GM21528 (cell line): ENCODE data around the gene PMIS2.

Experiments
- ATAC-seq: cut with Tn5 transposase; IDR thresholded peaks from one replicate; pipeline ENCODE4 v1.9.1; 2021; ENCODE audit warnings: mild to moderate bottlenecking, moderate library complexity; ENCODE audit not compliant: unreplicated experiment, low FRiP score

Gene PMIS2

GRCh38 chr19:35585848-35586247 lies at the start of gene PMIS2:
Gene PMIS2 (plus strand): TSS chr19:35586173. CDS start chr19:35586260, 87 bp downstream.
- no peak for ATAC-seq

DNA sequence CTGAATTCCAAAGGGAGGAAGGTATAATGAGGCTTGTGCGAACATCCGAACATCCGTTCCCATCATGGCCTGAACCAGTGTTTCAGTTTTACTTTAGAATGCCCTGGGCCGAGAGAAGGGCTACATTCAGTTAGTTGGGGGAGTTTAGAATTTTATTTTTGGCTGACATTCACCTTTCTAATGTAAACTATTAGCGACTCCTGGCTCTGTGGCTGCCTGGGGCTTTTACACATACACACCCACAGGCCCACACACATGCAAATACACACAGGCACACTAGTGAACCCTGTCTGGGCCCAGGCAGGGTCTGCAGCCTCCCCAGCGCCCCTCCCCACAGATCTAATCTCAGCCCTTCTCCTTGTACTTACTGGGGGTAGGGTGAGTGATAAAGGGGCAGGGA lies 46.7 kb upstream of the PMIS2 start:
- ATAC-seq, result no peak

GRCh38 chr19:35539850-35540249 lies 46.1 kb upstream of the PMIS2 start:
- no peak for ATAC-seq

DNA sequence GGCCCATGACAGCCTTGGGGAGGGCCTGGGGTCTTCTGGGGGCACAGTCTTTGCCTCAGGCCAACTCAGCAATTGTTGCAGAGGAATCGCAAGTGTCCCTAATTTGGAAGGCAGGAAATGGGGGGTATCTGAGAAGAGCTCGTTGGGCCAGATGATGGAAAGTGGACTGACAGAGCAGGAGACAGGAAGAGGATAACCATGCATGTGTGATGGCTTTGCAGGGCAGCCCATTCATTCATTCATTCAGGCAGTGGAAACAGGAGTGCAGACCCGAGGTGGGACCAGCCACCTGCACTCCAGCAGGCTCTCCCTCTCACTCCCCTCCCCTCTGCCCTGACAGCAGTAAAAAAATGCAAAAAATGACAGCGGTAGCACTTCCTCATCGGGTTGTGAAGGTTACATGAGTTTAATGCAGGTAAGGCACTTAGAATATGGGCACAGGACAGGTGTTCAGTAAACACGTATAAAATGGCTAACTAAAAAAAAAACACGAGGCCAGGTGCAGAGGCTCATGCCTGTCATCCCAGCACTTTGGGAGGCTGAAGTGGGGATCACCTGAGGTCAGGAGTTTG lies 45.5 kb upstream of the PMIS2 start:
- no peak for ATAC-seq

DNA sequence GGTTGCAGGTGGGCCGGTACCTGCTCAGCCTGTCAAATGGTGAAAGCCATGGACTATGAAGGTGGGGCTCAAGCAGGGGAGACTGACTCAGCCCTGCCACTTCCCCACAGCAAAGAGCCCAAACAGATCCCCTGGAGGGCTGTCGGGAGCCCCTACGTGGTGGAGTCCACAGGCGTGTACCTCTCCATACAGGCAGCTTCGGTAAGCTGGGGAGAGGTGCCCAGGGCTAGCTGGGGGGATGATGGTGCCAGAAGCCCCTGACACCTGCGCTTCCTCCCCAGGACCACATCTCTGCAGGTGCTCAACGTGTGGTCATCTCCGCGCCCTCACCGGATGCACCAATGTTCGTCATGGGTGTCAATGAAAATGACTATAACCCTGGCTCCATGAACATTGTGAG lies 43.8 kb upstream of the PMIS2 start:
- ATAC-seq, result no peak

DNA sequence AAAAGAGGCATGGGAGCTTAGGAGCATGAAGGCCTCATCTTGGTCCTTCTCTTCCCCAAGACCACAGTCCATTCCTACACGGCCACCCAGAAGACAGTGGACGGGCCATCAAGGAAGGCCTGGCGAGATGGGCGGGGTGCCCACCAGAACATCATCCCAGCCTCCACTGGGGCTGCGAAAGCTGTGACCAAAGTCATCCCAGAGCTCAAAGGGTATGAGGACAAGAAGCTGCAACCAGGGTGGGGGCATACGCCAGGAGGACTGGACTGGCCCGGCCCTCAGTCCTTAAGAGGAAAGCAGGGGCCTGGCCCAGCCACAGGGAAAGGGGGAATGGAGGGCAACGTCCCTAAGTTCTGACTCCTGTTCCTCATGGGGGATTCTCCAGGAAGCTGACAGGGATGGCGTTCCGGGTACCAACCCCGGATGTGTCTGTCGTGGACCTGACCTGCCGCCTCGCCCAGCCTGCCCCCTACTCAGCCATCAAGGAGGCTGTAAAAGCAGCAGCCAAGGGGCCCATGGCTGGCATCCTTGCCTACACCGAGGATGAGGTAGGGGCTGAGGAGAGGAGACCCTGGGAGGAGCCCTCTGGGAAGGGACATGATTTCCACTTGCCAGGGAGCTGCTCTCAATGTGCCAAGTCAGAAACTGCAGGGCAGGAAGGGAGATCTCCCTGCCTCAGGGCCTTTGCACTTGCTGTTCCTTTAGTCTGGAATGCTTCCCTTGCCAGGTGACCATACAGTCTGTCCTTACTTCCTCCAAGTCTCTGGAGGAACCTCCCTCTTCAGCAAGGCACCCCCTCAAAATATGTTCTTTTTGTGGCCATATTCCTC lies 42.5 kb upstream of the PMIS2 start:
- ATAC-seq, result no peak

- ATAC-seq, result no peak
These were observed 41.7 kb upstream of the PMIS2 start for GRCh38 chr19:35544110-35544802.

DNA sequence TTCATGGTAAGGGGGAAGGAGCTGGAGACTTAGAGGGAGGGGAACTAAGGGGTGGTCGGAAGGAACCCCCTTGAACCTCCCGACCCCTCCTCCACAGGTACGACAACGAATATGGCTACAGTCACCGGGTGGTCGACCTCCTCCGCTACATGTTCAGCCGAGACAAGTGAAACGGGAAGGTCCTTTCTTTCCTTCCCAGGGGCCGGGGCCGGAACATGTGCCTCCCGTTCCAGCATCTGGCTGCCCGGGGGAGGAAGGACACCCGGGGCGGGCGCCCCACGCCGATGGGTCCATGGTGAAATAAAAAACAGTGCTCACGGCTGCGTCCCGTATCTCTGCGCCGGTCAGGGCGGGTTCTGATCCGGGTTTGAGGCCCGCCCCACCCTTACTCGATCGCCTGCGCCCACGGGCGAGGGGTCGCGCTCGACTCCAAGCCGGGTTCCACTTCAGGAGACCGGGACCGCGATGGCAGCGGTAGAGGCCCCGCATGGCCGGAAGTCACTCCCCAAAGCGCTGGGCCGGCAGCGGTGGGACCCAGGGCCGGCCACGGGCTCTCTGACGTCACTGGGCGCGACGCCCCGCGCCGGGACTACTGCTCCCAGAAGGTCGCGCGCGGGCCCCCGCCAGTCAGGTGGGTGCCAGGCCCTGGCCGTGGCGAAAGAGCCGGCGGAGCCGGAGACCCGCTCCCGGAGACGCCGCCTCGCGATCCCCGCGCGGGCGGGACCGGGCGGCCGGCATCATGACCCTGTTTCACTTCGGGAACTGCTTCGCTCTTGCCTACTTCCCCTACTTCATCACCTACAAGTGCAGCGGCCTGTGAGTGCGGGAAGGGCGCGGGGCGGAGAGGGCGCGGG lies 40.7 kb upstream of the PMIS2 start, which contains the start of gene TMEM147:
Gene TMEM147 (plus strand): TSS at position 626 of the 854 bp plus-strand sequence. CDS start 114 bp downstream, at position 740.
- no peak for ATAC-seq

- no peak for ATAC-seq
These were observed 40.1 kb upstream of the PMIS2 start for GRCh38 chr19:35545855-35546381.

GRCh38 chr19:35546532-35546931 lies 39.4 kb upstream of the PMIS2 start:
- ATAC-seq, result no peak

- no peak for ATAC-seq
These were observed 36.7 kb upstream of the PMIS2 start for GRCh38 chr19:35549174-35549788.

GRCh38 chr19:35549879-35550523 lies 36.0 kb upstream of the PMIS2 start:
- no peak for ATAC-seq

DNA sequence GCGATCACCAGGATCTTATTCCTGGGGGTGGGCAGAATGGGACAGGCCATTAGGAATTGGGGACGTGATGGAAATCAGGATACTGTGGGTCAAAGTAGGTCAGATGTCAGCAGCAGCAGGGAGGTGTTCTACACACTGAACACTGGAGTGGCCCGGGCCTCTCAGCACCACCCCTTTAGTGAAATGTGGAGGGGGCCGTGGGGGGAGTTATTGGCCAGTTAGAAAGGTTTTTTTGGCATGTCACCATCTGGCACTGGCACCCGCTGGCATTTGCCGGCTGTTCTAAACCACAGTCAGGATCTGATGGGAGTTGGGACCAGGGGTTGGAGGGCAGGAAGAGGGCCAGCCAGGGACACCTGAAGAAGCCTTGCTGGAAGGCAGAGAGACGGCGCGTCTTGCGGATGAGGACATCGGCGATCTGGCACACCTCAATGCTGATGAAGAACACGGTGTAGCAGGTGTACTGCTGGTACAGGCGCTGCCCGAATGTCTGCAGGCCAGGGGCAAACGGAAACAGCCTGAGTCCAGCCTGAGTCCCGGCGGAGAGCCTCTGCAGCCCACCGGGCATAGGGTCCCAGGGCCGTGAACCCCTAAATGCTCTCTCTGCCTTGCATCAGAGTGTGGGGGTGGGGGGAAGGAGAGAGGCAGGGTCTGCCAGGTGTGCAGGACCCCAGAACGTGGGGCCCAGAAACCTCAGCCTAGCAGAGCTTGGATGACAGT lies 34.7 kb upstream of the PMIS2 start:
- ATAC-seq, result no peak

DNA sequence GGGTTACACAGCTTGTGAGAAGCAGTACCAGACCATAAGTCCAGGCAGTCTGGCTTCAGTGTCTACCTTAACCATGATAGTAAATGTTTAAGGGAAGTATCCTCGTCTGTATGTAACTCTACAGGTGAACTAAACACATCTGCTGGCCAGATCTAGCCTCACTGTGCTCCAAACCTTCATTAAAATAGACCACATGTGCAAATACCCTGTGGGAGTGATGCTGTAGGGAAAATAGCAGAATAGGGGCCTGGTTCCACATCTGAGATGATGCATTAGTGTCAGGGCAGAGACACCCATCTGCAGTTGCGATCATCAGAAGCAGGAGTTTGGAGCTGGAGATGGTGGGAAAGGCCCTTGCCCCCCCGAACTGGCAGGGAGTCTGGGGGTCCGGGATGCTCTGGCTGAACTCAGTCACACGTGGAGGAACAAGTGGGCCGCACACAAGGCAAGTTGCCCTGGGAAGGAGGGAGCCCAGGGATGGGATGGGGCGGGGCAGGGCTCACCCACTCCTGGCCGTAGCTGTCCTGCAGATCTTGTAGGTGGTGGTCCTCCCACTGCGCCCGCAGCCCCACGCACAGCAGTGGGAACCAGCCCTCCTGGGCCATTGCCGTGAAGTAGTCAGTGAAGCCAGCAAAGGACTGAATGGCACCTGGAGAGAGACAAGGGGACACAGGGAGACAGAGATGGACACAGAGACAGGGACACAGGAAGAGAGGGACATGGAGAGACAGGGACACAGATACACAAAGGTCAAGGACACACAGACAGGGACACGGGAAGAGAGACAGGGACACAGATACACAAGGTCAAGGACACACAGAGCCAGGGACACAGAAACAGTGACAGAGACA lies 33.2 kb upstream of the PMIS2 start:
- ATAC-seq, result no peak

DNA sequence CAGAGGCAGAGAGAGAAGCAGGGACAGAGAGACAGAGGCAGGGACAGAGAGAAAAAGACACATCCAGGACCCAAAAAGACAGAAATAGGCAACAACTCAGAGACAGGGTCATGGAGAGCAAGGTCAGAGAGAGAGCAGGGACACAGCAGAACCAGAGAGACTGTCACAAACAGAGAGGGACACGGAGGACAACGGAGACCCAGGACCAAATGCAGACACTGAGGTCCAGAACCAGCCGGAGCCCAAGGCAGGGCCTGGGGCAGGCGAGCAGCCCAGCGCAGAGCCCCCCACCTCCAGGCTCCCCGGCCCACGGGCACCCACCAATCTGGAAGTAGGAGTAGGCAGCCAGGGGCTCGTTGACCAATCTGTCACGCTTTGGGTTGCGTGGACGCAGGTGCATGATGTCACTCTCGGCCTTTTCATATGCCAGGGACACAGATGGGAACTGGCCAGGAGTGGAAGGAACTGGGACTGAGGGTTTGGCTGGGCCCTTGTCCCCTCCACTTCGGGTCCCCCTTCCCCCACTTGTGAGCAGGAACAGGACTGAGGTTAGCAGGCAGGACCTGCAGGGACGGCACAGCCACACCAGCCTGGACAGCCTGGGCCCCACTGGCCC lies 32.5 kb upstream of the PMIS2 start:
- ATAC-seq, result no peak

DNA sequence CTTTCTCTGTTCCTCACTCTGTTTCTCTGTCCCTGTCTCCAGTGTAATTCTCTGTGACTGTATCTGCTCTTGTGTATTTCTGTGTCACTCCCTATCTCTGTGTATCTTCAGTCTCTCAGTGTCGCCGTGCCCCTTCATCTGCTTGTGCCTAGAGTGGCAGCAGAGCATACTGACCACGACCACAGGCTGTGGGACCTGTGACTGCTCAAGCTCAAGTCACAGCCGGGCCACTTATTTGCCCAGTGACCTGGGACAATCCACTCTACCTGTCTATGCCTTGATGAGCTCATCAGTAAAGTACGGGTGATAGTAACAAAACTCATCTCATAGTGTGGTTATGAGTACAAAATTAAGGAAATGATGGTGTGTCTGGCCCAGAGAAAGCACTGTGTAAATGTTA lies 31.9 kb upstream of the PMIS2 start:
- no peak for ATAC-seq

DNA sequence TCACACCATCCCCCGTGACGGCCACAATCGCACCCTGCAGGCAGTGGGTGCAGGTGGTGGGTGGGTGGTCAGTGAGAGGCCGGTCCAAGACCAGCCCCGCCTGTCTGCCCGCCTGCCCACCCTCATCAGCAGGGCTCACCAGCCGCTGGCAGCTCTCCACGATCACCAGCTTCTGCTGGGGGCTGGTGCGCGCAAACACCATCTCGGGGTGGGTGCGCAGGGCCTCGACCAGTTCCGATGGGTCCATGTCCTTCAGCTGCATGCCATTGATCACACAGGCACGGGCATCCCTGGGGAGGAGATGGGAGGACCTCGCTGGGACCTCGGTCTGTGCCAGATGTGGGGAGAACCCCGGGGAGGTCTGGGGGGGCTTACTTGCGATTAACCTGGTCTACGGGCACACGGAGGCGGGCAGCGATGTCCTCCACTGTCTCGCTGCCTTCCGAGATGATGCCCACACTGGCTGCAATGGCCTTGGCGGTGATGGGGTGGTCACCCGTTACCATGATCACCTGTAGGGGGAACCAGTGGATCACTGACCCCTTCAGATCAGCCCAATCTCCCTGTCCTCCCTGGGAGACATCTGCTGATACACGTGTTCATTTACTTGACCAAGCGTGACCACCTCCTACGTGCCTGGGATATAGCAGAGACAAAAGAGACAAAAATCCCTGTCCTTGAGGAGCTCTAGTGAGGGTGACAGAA lies 30.5 kb upstream of the PMIS2 start:
- no peak for ATAC-seq
